ENCODE measurements around the gene CGRRF1. TPM values are rescaled to one million over a fixed set of nuclear protein-coding genes. Genes with fewer than 3 reads are reported as not detected.
A peak's percentile ranks its signal among the peaks of the same experiment; 100 is the strongest.

Gene CGRRF1
- total RNA-seq, 1 donor from 2014 or later = 23.8 TPM

DNA sequence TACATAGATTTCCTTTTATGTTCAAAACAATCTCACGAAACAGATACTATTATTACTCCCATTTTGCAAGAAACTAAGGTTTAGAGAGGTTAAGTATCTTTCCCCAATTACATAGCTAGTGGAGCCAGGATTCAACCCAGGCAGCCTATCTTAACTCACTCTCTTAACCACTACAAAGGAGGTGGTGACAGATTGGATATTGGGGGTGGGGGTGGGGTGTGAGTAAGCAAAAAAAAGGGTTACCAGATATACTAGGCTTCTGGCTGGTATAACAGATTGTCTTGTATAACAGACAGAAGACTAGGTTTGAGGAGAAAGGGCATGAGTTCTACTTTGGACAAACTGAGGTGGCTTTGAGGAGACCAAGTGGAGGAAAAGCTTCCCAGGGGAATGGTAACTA is 23.0 kb upstream of the CGRRF1 start:
- Mint-ChIP-seq H3K4me3 (peak overlapping the region; percentile 69), H3K4me1 (peaks cover 39% of the 10 kb centered on the region), H3K27ac (ENCODE audit: unreplicated experiment) (no peak overlapping the region), H3K36me3 (ENCODE audit: low read depth) (peaks cover 8% of the 10 kb centered on the region), H3K27me3 (ENCODE audit: low read depth) (no peaks in the 10 kb centered on the region), H3K9me3 (no peaks in the 10 kb centered on the region)
- TF ChIP-seq, protein P1, sequence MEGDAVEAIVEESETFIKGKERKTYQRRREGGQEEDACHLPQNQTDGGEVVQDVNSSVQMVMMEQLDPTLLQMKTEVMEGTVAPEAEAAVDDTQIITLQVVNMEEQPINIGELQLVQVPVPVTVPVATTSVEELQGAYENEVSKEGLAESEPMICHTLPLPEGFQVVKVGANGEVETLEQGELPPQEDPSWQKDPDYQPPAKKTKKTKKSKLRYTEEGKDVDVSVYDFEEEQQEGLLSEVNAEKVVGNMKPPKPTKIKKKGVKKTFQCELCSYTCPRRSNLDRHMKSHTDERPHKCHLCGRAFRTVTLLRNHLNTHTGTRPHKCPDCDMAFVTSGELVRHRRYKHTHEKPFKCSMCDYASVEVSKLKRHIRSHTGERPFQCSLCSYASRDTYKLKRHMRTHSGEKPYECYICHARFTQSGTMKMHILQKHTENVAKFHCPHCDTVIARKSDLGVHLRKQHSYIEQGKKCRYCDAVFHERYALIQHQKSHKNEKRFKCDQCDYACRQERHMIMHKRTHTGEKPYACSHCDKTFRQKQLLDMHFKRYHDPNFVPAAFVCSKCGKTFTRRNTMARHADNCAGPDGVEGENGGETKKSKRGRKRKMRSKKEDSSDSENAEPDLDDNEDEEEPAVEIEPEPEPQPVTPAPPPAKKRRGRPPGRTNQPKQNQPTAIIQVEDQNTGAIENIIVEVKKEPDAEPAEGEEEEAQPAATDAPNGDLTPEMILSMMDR (conservative IDR thresholded peaks at IDR 0.05) = no peak
- no peak for DNase-seq (ENCODE audit: low read depth, low spot score)

DNA sequence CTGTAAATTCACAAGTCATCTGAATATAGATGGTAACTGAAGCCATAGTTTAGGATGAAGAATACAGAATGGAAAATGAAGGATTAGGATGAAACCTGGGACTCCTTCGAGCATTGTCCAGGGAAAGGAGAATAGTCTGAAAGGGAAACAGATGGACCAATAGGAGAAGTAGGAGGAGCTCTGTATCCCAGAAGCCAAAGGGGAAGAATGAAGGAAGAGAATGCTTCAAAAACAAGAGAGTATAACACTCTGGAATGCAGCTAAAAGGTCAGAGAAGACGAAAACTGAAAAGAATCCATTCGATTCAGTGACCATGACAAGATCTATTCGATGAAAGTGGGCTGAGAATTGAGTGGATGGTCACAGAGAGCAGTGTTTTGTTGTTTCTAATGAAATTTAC is 21.9 kb upstream of the CGRRF1 start:
- peak overlapping the region; percentile 80 for H3K4me3 Mint-ChIP-seq
- H3K27ac Mint-ChIP-seq (ENCODE audit: unreplicated experiment) = peak overlapping the region; percentile 0
- no peaks in the 10 kb centered on the region for H3K27me3 Mint-ChIP-seq (ENCODE audit: low read depth)
- DNase-seq (ENCODE audit: low read depth, low spot score) = no peak
- no peaks in the 10 kb centered on the region for H3K9me3 Mint-ChIP-seq
- H3K4me1 Mint-ChIP-seq = peaks cover 39% of the 10 kb centered on the region
- TF ChIP-seq, protein P1 (conservative IDR thresholded peaks at IDR 0.05) = no peak
- peaks cover 8% of the 10 kb centered on the region for H3K36me3 Mint-ChIP-seq (ENCODE audit: low read depth)

DNA sequence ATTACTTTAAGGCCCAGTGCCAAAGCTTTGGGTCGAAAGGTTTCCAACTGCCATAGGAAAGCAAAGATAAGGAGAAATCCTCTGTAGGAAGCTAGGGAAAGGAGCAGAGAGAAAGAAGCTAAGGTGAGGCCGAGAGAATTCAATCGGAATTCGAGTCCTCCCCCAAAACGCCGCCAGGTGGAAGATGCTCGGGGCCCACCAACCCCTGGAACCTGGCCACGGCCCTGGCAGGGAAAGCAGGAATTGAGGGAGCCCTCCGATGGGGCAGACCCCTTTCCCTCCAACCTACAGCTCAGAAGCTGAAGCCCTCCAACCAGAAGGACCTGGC is 21.4 kb upstream of the CGRRF1 start:
- peak overlapping the region; percentile 0 for H3K27ac Mint-ChIP-seq (ENCODE audit: unreplicated experiment)
- peaks cover 6% of the 10 kb centered on the region for H3K36me3 Mint-ChIP-seq (ENCODE audit: low read depth)
- peak overlapping the region; percentile 80 for H3K4me3 Mint-ChIP-seq
- no peaks in the 10 kb centered on the region for H3K27me3 Mint-ChIP-seq (ENCODE audit: low read depth)
- TF ChIP-seq, protein P1 (conservative IDR thresholded peaks at IDR 0.05) = peak; percentile 39
- H3K4me1 Mint-ChIP-seq = peaks cover 39% of the 10 kb centered on the region
- no peaks in the 10 kb centered on the region for H3K9me3 Mint-ChIP-seq
- DNase-seq (ENCODE audit: low read depth, low spot score) = no peak

DNA sequence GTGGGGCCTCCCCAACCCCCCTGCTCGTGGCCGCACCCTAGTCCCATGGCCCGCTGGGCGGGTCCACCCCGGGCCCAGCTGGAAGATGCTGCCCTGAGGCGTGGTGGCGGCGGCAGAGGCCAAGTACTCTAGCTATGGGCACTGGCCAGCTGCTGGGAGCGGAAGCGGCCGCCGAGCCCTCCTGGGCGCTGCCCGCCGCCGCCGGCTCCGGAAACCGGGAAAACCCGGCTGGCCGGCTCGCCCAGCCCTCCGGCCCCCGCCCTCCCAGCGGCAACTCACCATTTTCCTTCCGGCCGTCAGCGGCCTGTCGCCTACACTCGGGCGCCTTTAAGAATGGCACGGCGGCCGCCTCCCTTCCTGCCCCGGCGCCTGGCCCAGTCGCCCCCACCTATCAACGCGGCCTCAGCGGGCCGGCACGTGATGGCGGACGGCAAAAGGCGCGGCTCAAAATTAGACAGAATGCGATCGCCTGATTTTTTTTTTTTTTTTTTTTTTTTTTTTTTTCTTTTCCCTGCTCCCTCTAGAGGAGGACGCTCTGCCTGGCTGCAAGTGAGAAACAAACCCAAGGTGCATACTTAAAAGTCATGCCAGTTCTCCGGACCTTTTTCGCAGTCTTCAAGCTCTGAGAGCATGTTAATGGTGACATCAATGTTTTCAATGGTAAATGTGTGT is 20.9 kb upstream of the CGRRF1 start, which contains the start of gene GMFB:
Gene GMFB (minus strand): TSS at position 335 of the 672 bp plus-strand sequence. CDS start 53 bp downstream, at position 282.
- Mint-ChIP-seq H3K27ac (ENCODE audit: unreplicated experiment) (peak within 1 kb of the TSS; percentile 90), H3K36me3 (ENCODE audit: low read depth) (peaks cover 6% of the 10 kb centered on the region), H3K4me1 (peaks cover 39% of the 10 kb centered on the region), H3K4me3 (peak within 1 kb of the TSS; percentile 80), H3K9me3 (no peaks in the 10 kb centered on the region), H3K27me3 (ENCODE audit: low read depth) (peaks cover 3% of the 10 kb centered on the region)
- TF ChIP-seq, protein P1 (conservative IDR thresholded peaks at IDR 0.05) = peak; percentile 58
- peak; percentile 88 for DNase-seq (ENCODE audit: low read depth, low spot score)

DNA sequence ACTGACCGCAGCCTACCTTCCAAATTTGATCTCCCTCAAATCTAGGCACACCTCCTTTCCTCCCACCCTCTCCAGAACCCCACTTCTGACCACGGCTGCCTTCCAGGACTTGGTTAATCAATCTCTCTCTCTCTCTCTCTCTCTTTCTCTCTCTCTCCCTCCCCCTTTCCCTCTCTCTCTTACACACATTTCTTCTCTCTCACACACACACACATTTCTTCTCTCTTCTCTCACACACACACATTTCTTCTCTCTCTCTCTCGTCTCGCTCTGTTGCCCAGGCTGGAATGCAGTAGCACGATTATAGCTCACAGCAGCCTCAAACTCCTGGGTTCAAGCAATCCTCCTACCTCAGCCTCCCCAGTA is 20.4 kb upstream of the CGRRF1 start:
- DNase-seq (ENCODE audit: low read depth, low spot score) = no peak
- H3K9me3 Mint-ChIP-seq = no peaks in the 10 kb centered on the region
- TF ChIP-seq, protein P1 (conservative IDR thresholded peaks at IDR 0.05) = no peak
- H3K27me3 Mint-ChIP-seq (ENCODE audit: low read depth) = peaks cover 3% of the 10 kb centered on the region
- H3K27ac Mint-ChIP-seq (ENCODE audit: unreplicated experiment) = peak overlapping the region; percentile 90
- H3K4me3 Mint-ChIP-seq = peak overlapping the region; percentile 80
- H3K4me1 Mint-ChIP-seq = peaks cover 38% of the 10 kb centered on the region
- peaks cover 6% of the 10 kb centered on the region for H3K36me3 Mint-ChIP-seq (ENCODE audit: low read depth)

All from neural crest cell (in vitro differentiated cells).